ENCODE results near the gene CDC20.
A peak's percentile ranks its signal among the peaks of the same experiment; 100 is the strongest.

CDC20 gene

GRCh38 chr1:43354471-43354870 lies 4.3 kb upstream of the CDC20 start:
- Histone ChIP-seq H3K56ac (ENCODE audit: low read length) (no peak overlapping the region), H3K27ac (ENCODE audit: low read depth, low read length) (no peak overlapping the region), H3K79me2 (ENCODE audit: control insufficient read depth, insufficient read depth, low read length) (peaks cover 6% of the 10 kb centered on the region), H3K4ac (ENCODE audit: low read depth, low read length) (no peak overlapping the region), H3K4me2 (ENCODE audit: low read length) (no peak overlapping the region), H3K36me3 (ENCODE audit: control insufficient read depth, insufficient read depth, low read length) (no peaks in the 10 kb centered on the region), H2BK5ac (ENCODE audit: low read length) (no peak overlapping the region), H4K8ac (ENCODE audit: low read depth, low read length) (no peak overlapping the region), H3K4me3 (ENCODE audit: low read length) (no peak overlapping the region), H2AK5ac (ENCODE audit: low read length) (no peak overlapping the region), H3K79me1 (ENCODE audit: low read length) (peaks cover 2% of the 10 kb centered on the region), H3K23ac (ENCODE audit: low read length) (no peak overlapping the region), H4K5ac (ENCODE audit: low read length) (no peak overlapping the region), H3K4me1 (ENCODE audit: control insufficient read depth, low read depth, low read length) (peaks cover 5% of the 10 kb centered on the region), H3K9ac (ENCODE audit: low read length) (no peak overlapping the region), H3K18ac (ENCODE audit: low read length) (no peak overlapping the region), H3K27me3 (ENCODE audit: insufficient read depth, low read length, poor library complexity) (no peaks in the 10 kb centered on the region), H2BK120ac (ENCODE audit: low read depth, low read length) (no peak overlapping the region), H2BK15ac (replicated peaks; ENCODE audit: low read depth) (no peak overlapping the region)
- no peak for DNase-seq
- no CpG with 5 or more reads among the region's 2 CpGs for WGBS (ENCODE audit: extremely low coverage, insufficient coverage, low lambda C conversion rate)

GRCh38 chr1:43354936-43355335 lies 3.8 kb upstream of the CDC20 start:
- H3K4me3 ChIP-seq (ENCODE audit: low read length): no peak overlapping the region
- no peaks in the 10 kb centered on the region for H3K27me3 ChIP-seq (ENCODE audit: insufficient read depth, low read length, poor library complexity)
- peaks cover 10% of the 10 kb centered on the region for H3K79me2 ChIP-seq (ENCODE audit: control insufficient read depth, insufficient read depth, low read length)
- H3K23ac ChIP-seq (ENCODE audit: low read length): no peak overlapping the region
- H3K36me3 ChIP-seq (ENCODE audit: control insufficient read depth, insufficient read depth, low read length): no peaks in the 10 kb centered on the region
- H2BK15ac ChIP-seq (replicated peaks; ENCODE audit: low read depth): no peak overlapping the region
- H3K4me1 ChIP-seq (ENCODE audit: control insufficient read depth, low read depth, low read length): peaks cover 3% of the 10 kb centered on the region
- WGBS (ENCODE audit: extremely low coverage, insufficient coverage, low lambda C conversion rate): no CpG with 5 or more reads among the region's 2 CpGs
- no peak overlapping the region for H4K5ac ChIP-seq (ENCODE audit: low read length)
- H3K4ac ChIP-seq (ENCODE audit: low read depth, low read length): no peak overlapping the region
- no peak for DNase-seq
- no peak overlapping the region for H3K56ac ChIP-seq (ENCODE audit: low read length)
- H3K27ac ChIP-seq (ENCODE audit: low read depth, low read length): no peak overlapping the region
- no peak overlapping the region for H2BK120ac ChIP-seq (ENCODE audit: low read depth, low read length)
- no peak overlapping the region for H2BK5ac ChIP-seq (ENCODE audit: low read length)
- no peak overlapping the region for H3K18ac ChIP-seq (ENCODE audit: low read length)
- no peak overlapping the region for H2AK5ac ChIP-seq (ENCODE audit: low read length)
- no peak overlapping the region for H4K8ac ChIP-seq (ENCODE audit: low read depth, low read length)
- H3K4me2 ChIP-seq (ENCODE audit: low read length): no peak overlapping the region
- no peak overlapping the region for H3K9ac ChIP-seq (ENCODE audit: low read length)
- H3K79me1 ChIP-seq (ENCODE audit: low read length): peaks cover 2% of the 10 kb centered on the region

GRCh38 chr1:43357251-43357650 lies 1.5 kb upstream of the CDC20 start:
- H3K9ac ChIP-seq (ENCODE audit: low read length): no peak overlapping the region
- no peak overlapping the region for H2AK5ac ChIP-seq (ENCODE audit: low read length)
- H3K4me3 ChIP-seq (ENCODE audit: low read length): no peak overlapping the region
- peaks cover 13% of the 10 kb centered on the region for H3K4me1 ChIP-seq (ENCODE audit: control insufficient read depth, low read depth, low read length)
- no peak for DNase-seq
- no peak overlapping the region for H3K18ac ChIP-seq (ENCODE audit: low read length)
- H3K79me1 ChIP-seq (ENCODE audit: low read length): peaks cover 20% of the 10 kb centered on the region
- no peak overlapping the region for H3K56ac ChIP-seq (ENCODE audit: low read length)
- H3K4me2 ChIP-seq (ENCODE audit: low read length): no peak overlapping the region
- H3K36me3 ChIP-seq (ENCODE audit: control insufficient read depth, insufficient read depth, low read length): peaks cover 14% of the 10 kb centered on the region
- no peak overlapping the region for H2BK15ac ChIP-seq (replicated peaks; ENCODE audit: low read depth)
- no peak overlapping the region for H4K8ac ChIP-seq (ENCODE audit: low read depth, low read length)
- H3K27ac ChIP-seq (ENCODE audit: low read depth, low read length): no peak overlapping the region
- WGBS (ENCODE audit: extremely low coverage, insufficient coverage, low lambda C conversion rate): no CpG with 5 or more reads among the region's 4 CpGs
- no peak overlapping the region for H3K23ac ChIP-seq (ENCODE audit: low read length)
- H2BK120ac ChIP-seq (ENCODE audit: low read depth, low read length): no peak overlapping the region
- H2BK5ac ChIP-seq (ENCODE audit: low read length): no peak overlapping the region
- no peaks in the 10 kb centered on the region for H3K27me3 ChIP-seq (ENCODE audit: insufficient read depth, low read length, poor library complexity)
- no peak overlapping the region for H3K4ac ChIP-seq (ENCODE audit: low read depth, low read length)
- peaks cover 26% of the 10 kb centered on the region for H3K79me2 ChIP-seq (ENCODE audit: control insufficient read depth, insufficient read depth, low read length)
- H4K5ac ChIP-seq (ENCODE audit: low read length): no peak overlapping the region

GRCh38 chr1:43358121-43358745 lies 548 bp upstream of the CDC20 start:
- Histone ChIP-seq H3K27me3 (ENCODE audit: insufficient read depth, low read length, poor library complexity) (no peaks in the 10 kb centered on the region), H3K56ac (ENCODE audit: low read length) (peak overlapping the region; percentile 85), H4K8ac (ENCODE audit: low read depth, low read length) (peak overlapping the region; percentile 7), H3K23ac (ENCODE audit: low read length) (peak overlapping the region; percentile 7), H4K5ac (ENCODE audit: low read length) (no peak overlapping the region), H3K4me3 (ENCODE audit: low read length) (peak overlapping the region; percentile 42), H3K27ac (ENCODE audit: low read depth, low read length) (peak overlapping the region; percentile 80), H3K4ac (ENCODE audit: low read depth, low read length) (peak overlapping the region; percentile 74), H3K79me2 (ENCODE audit: control insufficient read depth, insufficient read depth, low read length) (peaks cover 26% of the 10 kb centered on the region), H2BK5ac (ENCODE audit: low read length) (peak overlapping the region; percentile 26), H3K9ac (ENCODE audit: low read length) (peak overlapping the region; percentile 74), H2AK5ac (ENCODE audit: low read length) (peak overlapping the region; percentile 54), H3K79me1 (ENCODE audit: low read length) (peaks cover 20% of the 10 kb centered on the region), H3K4me2 (ENCODE audit: low read length) (peak overlapping the region; percentile 10), H3K18ac (ENCODE audit: low read length) (peak overlapping the region; percentile 88), H3K4me1 (ENCODE audit: control insufficient read depth, low read depth, low read length) (peaks cover 13% of the 10 kb centered on the region), H2BK120ac (ENCODE audit: low read depth, low read length) (no peak overlapping the region), H3K36me3 (ENCODE audit: control insufficient read depth, insufficient read depth, low read length) (peaks cover 18% of the 10 kb centered on the region), H2BK15ac (replicated peaks; ENCODE audit: low read depth) (no peak overlapping the region)
- DNase-seq: peak; percentile 89
- WGBS (ENCODE audit: extremely low coverage, insufficient coverage, low lambda C conversion rate): no CpG with 5 or more reads among the region's 33 CpGs

- H4K8ac ChIP-seq (ENCODE audit: low read depth, low read length): no peak overlapping the region
- no peak overlapping the region for H3K23ac ChIP-seq (ENCODE audit: low read length)
- no peak overlapping the region for H3K27ac ChIP-seq (ENCODE audit: low read depth, low read length)
- peak overlapping the region; percentile 92 for H3K4me3 ChIP-seq (ENCODE audit: low read length)
- no peak overlapping the region for H2BK5ac ChIP-seq (ENCODE audit: low read length)
- peaks cover 26% of the 10 kb centered on the region for H3K79me2 ChIP-seq (ENCODE audit: control insufficient read depth, insufficient read depth, low read length)
- no peak overlapping the region for H3K4ac ChIP-seq (ENCODE audit: low read depth, low read length)
- peak; percentile 35 for DNase-seq
- no peak overlapping the region for H2BK15ac ChIP-seq (replicated peaks; ENCODE audit: low read depth)
- H2AK5ac ChIP-seq (ENCODE audit: low read length): no peak overlapping the region
- no peak overlapping the region for H3K18ac ChIP-seq (ENCODE audit: low read length)
- H3K79me1 ChIP-seq (ENCODE audit: low read length): peaks cover 20% of the 10 kb centered on the region
- H3K4me1 ChIP-seq (ENCODE audit: control insufficient read depth, low read depth, low read length): peaks cover 13% of the 10 kb centered on the region
- H3K27me3 ChIP-seq (ENCODE audit: insufficient read depth, low read length, poor library complexity): no peaks in the 10 kb centered on the region
- H3K9ac ChIP-seq (ENCODE audit: low read length): peak overlapping the region; percentile 95
- no peak overlapping the region for H2BK120ac ChIP-seq (ENCODE audit: low read depth, low read length)
- no peak overlapping the region for H4K5ac ChIP-seq (ENCODE audit: low read length)
- H3K4me2 ChIP-seq (ENCODE audit: low read length): peak overlapping the region; percentile 26
- H3K36me3 ChIP-seq (ENCODE audit: control insufficient read depth, insufficient read depth, low read length): peaks cover 25% of the 10 kb centered on the region
- peak overlapping the region; percentile 96 for H3K56ac ChIP-seq (ENCODE audit: low read length)
- WGBS (ENCODE audit: extremely low coverage, insufficient coverage, low lambda C conversion rate): no CpG with 5 or more reads among the region's 11 CpGs
Measured at GRCh38 chr1:43359696-43360095, 915 bp downstream of the CDC20 start.

GRCh38 chr1:43360616-43361015 lies 1.8 kb downstream of the CDC20 start:
- Histone ChIP-seq H3K23ac (ENCODE audit: low read length) (no peak overlapping the region), H3K4me3 (ENCODE audit: low read length) (no peak overlapping the region), H3K18ac (ENCODE audit: low read length) (no peak overlapping the region), H3K4me1 (ENCODE audit: control insufficient read depth, low read depth, low read length) (peaks cover 15% of the 10 kb centered on the region), H3K27me3 (ENCODE audit: insufficient read depth, low read length, poor library complexity) (no peaks in the 10 kb centered on the region), H3K36me3 (ENCODE audit: control insufficient read depth, insufficient read depth, low read length) (peaks cover 26% of the 10 kb centered on the region), H4K5ac (ENCODE audit: low read length) (no peak overlapping the region), H2BK15ac (replicated peaks; ENCODE audit: low read depth) (no peak overlapping the region), H3K4me2 (ENCODE audit: low read length) (peak overlapping the region; percentile 26), H3K9ac (ENCODE audit: low read length) (peak overlapping the region; percentile 95), H2BK120ac (ENCODE audit: low read depth, low read length) (no peak overlapping the region), H3K79me1 (ENCODE audit: low read length) (peaks cover 26% of the 10 kb centered on the region), H2AK5ac (ENCODE audit: low read length) (no peak overlapping the region), H2BK5ac (ENCODE audit: low read length) (no peak overlapping the region), H3K27ac (ENCODE audit: low read depth, low read length) (no peak overlapping the region), H4K8ac (ENCODE audit: low read depth, low read length) (no peak overlapping the region), H3K4ac (ENCODE audit: low read depth, low read length) (no peak overlapping the region), H3K79me2 (ENCODE audit: control insufficient read depth, insufficient read depth, low read length) (peaks cover 29% of the 10 kb centered on the region), H3K56ac (ENCODE audit: low read length) (peak overlapping the region; percentile 96)
- WGBS (ENCODE audit: extremely low coverage, insufficient coverage, low lambda C conversion rate): no CpG with 5 or more reads among the region's 4 CpGs
- no peak for DNase-seq

Data from mesendoderm (in vitro differentiated cells).